Bone marrow (tissue), 2 donors: ENCODE measurements around the gene ADAMTS9.
A peak's percentile ranks its signal among the peaks of the same experiment; 100 is the strongest.

Experiments
- DNase-seq, 2 donors: peaks; one replicate each; lab custom pipeline; 2025; lab: John Stamatoyannopoulos, UW

The ADAMTS9 gene

DNA sequence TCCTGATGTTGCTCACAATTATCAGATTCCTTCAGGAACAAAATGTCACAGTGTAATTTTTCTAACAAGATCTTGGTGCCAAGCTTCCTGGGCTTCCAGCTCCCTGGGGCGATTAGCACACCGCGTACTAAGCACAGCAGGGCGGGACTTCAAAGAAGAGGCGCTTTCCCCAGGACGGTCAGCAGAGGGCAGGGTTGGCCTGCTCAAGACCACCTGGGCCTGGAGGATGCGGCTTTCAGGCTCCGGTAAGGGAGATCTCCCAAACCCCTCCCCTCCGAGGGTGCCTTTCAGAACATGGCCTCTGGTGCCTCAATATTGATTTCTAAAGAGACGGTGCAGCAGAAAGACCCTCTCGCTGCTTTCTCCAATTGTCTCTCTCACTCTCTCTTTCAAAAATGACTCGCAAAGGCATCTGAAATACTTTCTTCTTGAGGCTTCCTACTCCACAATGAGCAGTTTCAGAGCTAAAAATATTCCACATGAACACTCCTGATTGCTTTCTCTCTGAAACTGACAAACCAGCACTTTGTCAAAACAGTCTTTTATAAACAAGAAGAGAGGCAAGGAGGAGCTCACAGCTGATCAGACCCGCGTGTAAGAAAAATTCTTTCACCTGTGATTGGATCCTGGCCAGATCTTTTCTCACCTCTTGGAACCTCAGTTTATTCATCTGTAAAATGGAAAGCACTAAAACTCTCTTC, 154.0 kb downstream of the ADAMTS9 start:
- peak in 1 of 2 donors; percentile 6 for DNase-seq

DNA sequence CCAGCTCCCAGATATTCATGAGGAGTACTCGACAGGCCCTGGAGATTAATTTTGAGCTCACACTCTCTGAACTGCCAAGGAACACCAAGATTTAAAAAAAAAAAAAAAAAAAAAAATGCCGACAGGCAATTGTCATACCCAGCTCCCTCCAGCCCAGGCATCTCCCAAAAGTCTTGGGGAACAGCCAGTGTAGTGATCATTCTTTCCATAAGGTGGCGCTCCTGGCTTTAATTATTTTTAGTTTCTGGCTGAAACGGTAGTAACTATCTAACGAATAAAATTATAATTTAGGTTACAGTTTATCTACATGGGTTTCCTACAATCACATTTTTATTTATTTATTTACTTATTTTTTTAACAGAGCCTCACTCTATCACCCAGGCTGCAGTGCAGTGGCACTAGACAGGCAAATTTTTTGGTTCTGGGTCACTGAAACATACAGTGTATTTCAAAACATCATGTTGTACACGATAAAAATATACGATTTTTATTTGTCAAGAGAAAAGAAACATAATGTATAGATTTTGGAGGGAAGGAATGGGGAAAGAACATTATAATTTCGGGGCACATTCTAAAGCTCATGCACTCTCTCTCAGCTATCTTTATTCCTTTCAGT, 157.3 kb downstream of the ADAMTS9 start:
- DNase-seq, result no peak

DNA sequence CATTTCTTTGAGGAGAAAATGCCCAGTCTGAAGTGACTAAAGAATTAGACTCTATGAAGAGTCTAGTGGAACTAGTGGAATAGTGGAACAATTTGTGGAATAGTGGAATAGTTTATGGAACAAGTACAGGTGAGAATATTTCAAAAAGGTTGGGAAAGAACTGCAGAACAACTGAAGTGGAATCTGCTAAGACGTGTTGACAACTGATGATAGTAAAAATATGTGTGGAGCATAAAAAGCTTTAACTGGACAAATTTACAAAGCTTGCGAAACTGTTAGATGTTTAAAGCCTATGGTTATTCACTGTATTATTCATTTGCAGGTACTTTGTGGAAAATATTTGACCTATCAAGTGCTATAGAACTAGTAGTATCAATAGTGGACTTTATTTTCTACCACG, 164.5 kb downstream of the ADAMTS9 start:
- no peak for DNase-seq

DNA sequence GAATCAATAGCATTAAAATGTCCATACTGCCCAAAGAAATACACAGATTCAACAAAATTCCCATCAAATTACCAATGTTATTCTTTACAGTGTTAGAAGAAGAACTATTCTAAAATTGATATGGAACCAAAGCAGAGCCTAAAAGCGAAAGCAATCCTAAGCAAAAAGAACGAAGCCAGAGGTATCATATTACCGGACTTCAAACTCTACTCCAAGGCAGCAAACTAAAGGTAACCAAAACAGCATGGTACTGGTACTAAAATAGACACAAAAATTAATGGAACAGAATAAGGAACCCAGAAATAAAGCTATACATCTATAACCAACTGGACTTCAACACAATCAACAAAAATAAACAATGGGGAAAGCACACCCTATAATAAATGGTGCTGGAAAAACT, 167.5 kb downstream of the ADAMTS9 start:
- no peak for DNase-seq

DNA sequence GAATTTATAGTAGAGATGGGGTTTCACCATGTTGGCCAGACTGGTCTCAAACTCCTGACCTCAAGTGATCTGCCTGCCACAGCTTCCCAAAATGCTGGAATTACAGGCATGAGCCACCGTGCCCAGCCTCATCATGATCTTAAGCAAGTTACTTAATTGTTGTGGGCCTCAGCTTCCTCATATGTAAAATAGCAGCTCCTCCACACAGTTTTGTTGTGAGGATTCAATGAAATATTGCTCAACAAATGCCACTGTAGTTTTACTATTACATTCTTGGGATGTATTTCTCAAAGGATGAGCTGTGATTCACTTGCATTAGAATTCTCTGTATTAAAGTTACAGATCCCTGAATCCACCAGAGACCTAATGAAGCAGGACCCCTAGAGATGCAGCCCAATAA, 168.8 kb downstream of the ADAMTS9 start:
- DNase-seq, result no peak

DNA sequence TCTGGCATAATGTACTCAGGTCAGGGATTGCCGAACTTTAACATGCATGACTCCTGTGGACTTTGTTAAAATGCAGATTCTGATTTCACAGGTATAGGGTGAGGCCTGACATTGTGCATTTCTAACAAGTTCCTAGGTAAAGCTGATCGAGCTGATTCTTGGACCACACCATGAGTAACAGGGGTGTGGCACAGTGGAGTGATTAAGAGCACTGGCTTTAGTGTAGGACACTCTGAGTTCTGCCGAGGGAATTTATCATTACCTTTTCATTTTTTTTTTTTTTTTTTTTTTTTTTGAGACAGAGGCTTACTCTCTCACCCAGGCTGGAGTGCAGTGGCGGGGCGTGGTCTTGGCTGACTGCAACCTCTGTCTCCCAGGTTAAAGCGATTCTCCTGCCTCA, 169.3 kb downstream of the ADAMTS9 start:
- DNase-seq, result no peak

DNA sequence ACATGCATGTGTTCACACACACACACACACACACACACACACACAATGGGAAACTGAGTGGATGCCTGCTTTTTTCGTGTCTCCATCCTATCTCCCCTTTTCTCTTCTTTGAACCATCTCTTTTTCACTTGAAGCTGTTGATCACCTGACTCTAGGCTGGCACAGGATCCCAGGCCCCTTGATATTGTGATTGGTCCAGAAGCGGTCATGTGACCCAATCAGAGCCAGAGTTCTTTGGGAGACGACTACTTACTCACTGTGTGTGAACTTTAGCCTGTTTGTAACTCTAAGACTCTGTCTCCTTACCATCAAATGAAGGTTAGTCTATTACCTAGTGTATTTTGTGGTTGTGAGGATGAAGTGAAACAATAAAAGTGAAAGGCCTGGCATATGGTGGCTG, 172.9 kb downstream of the ADAMTS9 start:
- no peak for DNase-seq

DNA sequence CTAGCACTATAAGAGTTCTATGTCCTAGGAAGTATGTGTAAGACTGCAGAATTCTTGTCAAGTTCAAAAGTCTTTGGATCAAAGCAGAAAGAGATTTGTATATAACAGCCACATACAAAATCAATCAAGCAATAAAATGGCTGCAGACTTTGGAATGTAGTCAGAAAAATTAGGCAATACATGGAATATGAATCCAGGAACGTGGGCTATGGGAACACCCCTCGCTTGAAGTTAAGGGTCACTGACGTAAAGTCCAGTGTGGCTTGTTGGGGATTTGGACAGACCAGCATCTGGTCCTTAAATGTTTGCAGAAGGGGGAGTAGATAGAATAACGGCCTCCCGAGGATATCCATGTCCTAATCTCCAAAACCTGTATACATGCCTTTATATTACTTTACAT, 178.6 kb downstream of the ADAMTS9 start:
- no peak for DNase-seq

DNA sequence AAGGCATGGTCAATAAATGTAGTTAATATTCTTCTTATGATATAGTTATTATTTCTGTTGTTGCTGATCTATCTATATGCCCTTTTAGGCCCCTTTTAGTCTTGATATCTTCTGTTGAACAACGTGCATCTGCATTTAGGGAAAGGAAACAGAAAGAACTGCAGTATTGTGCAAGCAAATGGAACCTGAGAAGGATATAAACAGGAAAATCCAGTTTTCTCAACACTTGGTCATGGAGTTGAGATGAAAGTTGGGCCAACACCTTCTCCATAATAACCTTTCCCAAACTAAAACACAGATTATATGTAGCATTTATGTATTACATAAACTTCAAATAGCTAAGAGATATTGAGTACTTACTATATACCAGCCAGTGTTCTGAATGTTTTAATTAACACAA, 179.7 kb downstream of the ADAMTS9 start:
- no peak for DNase-seq

DNA sequence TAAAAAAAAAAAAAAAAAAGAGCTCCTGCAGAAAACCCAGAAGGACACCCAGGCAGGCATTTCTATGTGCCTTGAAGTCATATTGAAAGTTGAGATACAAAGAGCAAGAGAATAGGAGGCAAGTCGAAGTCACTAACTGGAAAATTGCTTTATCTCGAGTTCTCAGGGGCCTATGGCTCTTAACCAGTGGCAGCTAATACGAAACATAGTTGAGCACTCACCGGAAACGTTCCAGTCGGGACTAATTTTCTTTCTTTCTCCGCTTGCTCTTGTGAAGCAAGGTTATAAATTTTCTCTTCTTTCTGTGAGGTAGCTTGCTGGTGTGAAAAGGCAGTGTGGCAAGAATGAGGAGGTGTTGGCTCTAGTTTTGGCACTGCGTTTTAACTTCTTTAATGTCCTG, 181.5 kb downstream of the ADAMTS9 start:
- no peak for DNase-seq

DNA sequence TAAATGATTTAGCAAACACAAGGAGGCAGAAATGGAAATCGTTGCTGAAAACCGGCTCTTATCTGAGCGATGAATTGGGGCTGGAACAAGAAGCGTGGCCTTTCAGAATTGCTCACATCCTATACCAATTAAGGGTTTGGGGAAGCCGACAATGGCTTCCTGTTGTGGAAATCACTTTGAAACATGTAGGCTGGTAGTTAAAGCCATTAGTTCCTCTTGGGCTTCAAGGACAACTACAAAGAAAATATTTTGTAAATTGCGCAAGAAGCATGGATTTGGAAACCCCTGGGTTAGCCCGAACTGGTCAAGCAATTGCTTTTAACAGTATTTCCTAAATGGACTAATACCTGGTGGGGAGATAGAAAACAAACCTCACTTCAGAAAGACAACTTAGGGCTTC, 182.4 kb downstream of the ADAMTS9 start:
- DNase-seq, result no peak

DNA sequence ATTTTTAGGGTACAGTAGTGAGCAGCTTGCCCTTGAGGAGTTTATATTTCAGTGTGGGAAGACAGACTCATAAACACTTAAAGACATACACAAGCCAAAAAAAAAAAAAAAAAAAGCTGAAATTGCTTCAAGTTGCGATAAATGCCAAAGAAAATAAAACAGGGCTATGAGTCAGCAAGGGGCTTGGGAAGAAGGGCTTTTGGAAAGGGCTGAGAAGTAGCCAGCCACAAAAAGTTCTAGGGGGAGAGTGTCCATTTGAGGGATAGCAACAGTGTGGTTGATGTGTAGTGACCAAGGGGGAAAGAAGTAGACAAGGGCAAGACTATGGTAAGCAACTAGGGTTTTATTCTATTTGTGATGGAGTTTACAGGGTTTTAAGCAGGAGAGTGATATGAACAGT, 185.5 kb downstream of the ADAMTS9 start:
- no peak for DNase-seq

DNA sequence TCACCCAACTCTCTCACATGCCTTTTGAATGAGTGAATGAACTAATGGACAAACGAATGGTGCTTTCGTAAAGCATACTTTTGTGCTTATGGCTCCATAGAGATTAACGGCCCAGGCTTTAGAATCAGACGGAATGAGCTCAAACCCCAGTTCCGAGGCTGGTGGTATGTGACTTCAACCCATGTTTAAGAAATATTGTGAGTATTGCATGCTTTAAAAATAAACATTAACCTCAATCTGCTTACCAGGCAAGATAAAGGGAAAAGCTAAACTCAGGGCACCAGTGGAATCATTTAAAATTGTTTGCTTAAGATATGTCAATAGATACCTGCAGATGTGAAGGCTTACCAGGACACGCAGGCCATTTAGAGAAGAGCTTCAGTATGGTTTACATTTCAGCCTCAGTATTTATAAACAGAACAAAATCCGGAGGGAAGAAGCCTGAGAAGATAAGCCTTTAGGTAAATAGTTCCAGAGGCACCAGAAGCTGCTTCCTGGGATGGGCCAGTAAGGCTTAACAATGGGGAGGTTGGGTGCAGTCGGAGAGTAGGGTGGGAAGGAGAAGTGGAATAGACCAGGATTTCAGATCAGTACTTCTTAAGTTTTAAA, 186.4 kb downstream of the ADAMTS9 start:
- no peak for DNase-seq

DNA sequence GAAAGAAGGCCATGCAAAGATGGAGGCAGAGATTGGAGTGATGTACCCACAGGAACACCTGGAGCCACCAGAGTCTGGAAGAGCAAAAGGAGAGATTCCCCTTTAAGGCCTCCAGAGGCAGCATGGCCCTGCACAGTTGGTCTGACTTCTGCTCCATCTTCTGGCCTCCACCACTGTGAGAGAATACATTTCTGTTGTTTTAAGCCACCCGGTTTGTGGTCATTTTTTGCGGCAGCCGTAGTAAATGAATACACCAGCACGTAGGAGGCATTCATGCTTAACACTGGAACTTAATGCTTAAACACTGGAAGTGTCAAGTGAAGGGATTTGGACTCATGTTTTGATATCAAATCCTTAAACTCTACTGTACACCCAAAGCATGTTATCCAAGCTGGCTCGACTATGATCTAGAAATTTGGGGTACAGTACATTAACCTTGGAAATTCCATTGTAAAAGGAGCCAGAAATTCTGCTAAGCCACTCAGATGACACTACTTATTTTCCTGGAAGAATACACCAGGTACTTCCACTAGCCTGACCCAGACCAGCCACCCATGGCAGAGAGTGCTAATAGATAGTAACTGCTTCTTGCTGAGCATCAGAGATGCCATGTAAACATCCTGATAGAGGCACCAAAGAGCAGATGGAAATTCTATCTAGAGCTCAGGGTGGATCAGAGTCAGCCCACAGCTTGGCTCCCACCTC, 190.9 kb downstream of the ADAMTS9 start:
- no peak for DNase-seq

DNA sequence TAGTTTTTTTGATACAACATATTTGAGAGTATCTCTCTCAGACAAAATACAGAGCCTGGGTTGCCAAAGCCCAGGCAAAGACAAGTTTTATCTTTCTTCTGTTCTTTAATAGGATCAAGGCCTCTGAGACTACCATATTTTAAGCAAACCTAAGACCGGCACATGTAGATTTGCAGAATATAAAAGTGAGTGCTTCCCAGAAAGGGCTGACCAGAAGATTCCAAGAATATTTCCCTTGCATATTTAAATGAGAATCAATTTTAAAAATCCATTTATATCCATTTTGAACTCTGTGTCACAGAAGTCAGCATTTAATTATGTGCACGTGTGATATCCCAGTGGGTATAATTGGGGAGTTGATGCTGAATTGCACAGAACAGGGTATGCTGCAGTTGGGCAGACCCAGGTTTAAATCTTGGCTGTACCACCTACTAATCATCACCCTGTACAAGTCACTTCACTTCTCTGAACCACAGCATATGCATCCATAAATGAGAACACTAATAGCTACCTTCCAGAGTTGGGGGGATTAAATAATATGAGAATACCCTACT, 191.9 kb downstream of the ADAMTS9 start:
- DNase-seq, result no peak

DNA sequence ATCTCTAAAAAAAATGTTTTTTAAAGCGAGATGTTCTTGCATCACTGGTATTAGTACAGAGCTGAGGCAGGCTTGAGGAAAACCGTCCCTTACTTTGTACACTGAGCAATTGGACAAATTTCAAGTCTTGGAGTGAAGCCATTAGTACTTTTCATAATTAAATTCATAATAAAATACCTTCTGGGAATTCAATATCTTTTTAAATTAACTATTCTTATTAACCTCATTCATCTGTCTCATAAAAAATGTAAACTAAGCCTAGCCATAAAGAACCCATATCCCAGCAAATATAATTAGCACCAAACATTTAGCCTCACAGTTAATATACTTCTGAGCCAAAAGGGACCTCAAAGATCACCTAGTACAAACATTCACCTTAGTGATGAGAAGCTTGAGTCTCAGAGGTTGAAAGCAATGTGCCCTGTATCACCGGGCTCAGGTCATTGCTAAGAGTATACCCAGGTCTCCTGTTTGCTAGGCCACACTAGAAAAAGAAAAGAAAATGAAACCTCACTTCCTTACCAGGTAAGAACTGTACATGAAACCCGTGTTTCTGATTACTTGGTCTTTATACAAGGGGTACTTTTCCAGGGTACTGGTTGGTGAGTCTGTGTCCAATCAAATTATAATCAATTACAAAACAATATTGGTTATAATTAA, 192.5 kb downstream of the ADAMTS9 start:
- no peak for DNase-seq

DNA sequence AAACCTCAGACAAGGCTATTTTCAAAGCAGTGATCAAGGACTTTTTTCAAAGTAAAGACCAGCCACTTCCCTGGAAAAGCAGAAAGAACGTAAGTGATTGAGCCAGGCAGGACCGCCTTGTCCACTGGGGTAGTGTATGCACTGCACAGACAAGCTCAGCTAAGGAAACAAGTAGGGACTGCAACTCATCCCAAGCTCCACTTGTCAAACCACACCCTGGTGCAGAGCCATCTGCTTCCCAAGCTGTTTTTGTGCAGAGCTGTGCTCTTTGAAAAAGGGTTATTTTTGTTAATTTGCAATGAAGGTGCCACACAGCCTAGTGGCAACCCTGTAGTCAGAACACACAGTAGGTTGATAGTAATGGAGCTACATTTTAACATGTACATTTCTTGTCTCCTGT, 193.3 kb downstream of the ADAMTS9 start:
- no peak for DNase-seq

DNA sequence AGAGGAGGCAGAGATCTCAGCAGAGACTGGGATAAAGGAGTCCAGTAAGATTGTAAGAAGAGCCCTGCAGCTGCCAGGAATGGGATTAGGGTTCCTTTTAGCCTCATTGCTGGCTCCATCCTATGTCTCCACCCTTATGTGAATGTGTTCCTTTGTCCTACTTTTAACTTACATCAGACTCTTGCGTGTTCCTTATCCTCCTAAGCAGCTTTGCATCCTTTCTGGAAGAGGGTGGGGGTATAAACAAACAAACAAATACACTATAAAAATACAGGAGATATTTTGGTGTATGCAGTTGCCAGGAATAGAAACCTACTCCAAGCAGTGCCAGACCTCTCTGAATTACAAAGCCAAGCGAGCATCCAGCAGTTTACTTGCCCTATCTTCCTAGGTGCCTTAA, 194.7 kb downstream of the ADAMTS9 start:
- DNase-seq, result no peak

DNA sequence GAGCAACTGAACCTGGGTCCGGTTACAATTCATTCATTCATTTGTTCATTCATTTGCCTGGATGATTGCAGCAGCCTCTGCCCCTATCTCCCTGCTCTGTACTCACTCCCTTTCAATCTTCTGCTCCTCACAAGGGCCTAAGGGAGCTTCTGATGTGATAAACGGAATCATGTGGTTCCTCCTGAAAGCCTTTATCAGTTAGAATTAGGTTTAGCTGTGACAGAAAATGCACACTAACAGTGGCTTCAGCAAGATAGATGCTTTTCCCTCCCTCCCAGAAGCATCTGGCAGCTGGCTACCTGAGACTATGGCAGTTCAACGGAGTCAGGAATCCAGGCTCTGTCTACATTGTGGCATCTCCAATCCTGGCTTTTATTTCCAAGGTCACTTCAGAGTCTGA, 196.0 kb downstream of the ADAMTS9 start:
- no peak for DNase-seq

DNA sequence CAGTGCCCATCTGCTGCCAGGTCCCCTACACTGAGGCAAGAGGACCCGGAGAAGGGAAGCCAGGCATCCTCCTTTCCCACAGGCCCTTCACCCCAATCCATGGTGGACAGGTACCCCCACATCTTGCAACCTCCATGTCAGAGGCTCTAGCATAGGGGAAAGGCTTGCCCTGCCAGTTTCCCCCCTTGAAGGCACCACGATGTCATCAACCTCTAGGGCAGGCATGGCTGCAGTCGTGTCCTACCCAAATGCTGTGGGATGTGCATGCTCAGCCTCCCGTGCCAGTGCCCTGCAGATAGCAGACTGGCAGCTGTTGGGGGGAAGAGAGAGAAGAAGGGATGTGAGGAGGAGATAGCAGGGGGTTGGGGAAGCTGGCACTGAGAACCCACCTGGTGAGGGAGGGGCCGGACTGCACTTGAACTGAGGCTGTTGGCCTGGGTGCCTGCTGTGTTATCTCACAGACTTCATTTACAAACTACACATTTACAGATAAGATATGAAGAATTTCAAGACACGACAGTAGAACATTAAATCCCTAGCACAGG, 197.5 kb downstream of the ADAMTS9 start:
- no peak for DNase-seq

DNA sequence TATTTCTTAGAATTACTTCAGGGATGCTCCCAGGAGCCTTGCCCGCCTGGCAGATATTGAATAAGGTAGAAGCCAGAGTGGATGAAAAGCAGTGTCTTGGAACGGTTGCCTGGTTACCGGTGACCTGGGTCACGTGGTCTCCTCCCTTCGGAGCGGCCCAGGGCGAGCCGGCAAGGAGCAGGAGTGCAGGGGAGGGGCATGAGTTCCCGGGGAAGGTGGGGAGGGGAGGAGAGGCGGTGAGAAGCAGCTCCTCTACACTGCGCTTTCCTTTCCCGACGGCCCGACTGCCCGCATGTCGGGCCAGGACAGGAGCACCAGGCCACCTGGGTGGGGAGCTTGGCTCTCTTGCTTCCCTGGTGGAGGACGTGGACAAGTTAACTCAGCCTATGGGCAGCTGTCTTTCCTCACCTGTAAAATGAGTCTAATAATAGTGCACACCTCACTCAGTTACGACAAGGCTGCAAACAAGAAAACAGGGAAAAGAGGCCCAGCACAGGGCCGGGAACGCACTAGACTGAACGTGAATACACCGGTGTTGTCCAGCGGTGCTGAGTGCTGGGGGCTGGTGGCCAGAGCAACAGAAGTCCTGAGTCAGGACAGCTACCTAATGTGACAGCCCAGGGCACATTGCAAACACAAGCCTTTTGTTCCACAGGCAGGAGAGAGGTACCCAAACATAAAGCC, 198.3 kb downstream of the ADAMTS9 start:
- DNase-seq, result no peak
